Measurements from ENCODE around the gene C10orf120.

C10orf120 gene

DNA sequence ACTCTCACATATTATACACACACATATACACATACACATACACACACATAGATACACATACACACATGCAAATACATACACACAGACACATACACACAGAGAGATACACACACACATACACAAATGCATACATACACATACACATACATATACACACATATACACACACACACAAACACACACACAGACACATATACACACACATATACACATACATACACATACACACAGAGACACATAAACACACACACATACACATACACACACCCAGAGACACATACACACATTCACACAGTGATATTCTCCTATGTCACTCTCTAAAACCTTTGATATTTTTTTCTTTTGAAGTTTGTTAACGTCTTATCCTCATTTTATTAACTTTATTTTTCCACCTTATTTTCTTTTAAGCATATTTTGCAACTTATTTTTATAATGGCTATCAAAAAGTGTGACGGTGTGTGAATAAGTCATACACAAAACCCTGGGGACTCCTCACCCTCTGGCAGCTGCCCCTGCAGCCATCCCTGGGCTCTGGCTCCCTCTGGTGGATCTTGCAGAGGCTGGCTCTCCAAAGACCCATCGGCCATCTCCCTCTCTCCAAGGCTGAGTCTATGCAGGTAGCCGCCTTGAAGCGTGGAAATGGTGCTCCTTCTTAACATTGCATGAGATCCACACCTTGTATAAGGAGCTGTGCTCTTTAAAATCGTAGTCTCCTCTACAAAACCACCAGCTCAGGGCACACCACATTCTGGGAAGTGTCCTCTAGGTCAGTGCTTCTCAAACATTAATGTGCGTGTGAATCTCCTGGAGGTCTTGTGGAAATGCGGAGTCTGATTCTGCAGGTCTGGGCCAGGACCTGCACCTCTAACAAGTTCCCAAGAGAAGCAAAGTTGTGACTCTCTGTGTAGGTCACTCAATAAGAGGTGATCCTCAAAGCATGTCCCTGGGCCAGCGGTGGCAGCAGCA lies 4.1 kb upstream of the C10orf120 start:
- DNase-seq: peak; percentile 30

DNA sequence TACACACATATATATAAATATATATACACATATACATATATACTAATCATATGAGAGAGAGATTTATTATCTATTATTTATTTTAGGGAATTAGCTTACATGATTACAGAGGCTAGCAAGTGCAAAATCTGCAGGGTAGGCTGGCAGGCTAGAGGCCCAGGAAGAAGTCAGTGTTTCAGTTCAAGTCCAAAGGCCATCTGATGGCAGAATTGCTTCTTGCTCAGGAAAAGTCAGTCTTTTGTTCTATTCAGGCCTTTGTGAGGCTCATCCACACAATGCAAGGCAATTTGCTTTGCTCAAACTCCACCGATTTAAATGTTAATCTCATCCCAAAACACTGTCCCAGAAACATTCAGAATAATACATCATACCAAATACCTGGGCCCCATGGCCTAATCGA lies 2.6 kb upstream of the C10orf120 start:
- no peak for DNase-seq

- no peak for DNase-seq
Observed at GRCh38 chr10:122701652-122702051, 2.0 kb upstream of the C10orf120 start.

GRCh38 chr10:122696687-122697086 lies 3.0 kb downstream of the C10orf120 start:
- no peak for DNase-seq

GRCh38 chr10:122692744-122693143 lies 6.9 kb downstream of the C10orf120 start:
- DNase-seq: no peak

DNA sequence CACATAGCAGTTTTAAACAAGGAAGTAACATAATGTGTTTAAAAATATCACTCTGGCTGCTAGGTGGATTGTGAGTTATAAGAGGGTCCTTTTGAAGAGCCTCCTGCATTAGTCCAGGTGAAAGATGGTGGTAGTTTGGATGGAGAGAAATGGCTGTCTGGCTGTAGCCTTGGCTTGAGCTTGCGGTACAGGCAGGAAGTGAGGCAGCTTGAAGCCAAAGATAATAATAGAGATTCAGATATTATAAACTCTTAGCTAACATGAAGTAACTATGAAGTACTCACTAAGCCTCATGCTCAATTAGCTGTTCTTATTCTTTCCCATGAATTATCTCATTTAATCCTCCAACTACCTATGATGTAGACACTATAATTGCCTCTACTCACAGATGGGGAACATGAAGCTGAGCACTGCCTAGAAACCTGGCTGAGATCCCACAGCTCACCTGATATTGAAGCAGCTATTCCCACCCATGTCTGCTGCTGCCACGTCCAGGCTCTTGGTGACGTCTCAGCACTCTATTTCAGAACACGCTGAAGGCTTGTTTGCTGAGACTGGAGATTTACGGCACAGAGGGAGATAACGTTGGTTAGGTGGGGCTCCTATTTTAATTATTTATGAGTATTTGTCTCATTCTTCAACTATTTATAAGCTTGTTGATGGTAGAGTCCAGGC lies 10.4 kb downstream of the C10orf120 start:
- no peak for DNase-seq

DNA sequence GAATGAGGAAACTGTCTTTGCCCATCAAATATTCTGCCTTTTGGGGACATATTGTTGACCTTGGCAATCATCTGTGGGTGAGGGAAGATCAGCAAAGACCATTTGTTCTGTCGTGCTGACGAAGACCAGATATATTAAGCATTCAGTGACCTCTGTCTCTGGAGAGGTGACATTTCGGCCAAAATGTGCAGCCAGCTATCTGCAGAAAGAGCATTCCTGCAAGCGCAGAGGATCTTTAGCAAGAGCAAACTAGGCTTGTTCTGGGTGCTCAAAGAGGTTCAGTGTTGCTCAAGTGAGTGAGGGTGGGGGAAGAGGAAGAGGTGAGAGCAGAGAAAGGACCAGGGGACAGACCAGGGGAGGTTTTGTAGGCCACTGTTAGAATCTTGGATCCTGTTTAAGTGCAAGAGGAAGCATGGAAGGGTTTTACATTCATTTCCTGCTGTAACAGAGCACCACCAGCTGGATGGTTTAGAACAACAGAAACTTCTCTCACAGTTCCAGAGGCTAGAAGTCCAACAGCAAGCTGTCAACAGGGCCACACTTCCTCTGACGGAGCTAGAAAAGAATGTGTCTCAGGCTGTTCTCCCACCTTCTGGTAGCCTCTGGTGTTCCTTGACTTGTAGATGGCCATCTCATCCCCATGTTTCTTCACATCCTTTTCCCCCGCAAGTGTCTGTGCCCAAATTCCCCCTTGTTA lies 11.2 kb downstream of the C10orf120 start:
- DNase-seq: no peak

DNA sequence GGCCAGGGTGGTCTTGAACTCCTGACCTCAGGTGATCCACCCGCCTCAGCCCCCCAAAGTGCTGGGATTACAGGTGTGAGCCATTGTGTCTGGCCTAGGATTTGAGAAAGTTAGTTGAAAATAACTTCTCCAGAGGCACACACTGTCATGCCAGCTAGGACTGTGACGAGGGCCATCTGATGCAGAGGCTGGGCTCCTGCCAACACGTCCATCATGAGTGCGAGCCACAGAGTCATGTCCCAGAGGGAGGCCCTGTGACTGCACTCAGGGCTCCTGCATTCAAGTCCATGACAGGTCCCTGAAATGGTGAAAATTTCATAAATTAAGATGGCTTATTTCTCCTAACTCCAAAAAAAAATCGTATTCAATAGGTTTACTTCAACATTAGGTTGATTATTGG lies 17.1 kb downstream of the C10orf120 start:
- DNase-seq: no peak

- DNase-seq: no peak
Observed at GRCh38 chr10:122678266-122678665, 21.4 kb downstream of the C10orf120 start.

GRCh38 chr10:122675278-122675677 lies 24.4 kb downstream of the C10orf120 start:
- no peak for DNase-seq

- DNase-seq: no peak
Observed at GRCh38 chr10:122674781-122675180, 24.9 kb downstream of the C10orf120 start.

DNA sequence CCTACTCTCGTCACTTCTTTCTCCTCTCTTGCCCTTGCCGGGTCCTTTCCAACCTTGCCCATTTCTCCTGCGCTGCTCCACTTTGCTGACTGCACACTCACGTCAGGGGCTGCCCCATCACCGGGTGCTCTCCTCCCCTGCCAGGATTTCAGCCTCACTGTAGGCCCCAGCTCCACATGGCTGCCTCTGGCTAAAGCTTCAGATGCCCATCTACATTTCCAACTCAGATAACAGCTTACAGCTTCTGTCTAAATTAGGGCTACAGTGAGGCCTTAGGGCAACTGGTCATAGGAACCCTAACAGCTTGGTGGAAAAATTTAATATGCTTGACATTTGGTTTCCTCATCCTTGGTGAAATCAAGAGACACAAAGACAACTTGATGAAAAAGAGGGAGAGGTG lies 25.9 kb downstream of the C10orf120 start:
- no peak for DNase-seq

GRCh38 chr10:122673269-122673668 lies 26.4 kb downstream of the C10orf120 start:
- DNase-seq: no peak

- DNase-seq: no peak
Observed at GRCh38 chr10:122672655-122673054, 27.0 kb downstream of the C10orf120 start.

- no peak for DNase-seq
Observed at GRCh38 chr10:122671355-122671754, 28.3 kb downstream of the C10orf120 start.

DNA sequence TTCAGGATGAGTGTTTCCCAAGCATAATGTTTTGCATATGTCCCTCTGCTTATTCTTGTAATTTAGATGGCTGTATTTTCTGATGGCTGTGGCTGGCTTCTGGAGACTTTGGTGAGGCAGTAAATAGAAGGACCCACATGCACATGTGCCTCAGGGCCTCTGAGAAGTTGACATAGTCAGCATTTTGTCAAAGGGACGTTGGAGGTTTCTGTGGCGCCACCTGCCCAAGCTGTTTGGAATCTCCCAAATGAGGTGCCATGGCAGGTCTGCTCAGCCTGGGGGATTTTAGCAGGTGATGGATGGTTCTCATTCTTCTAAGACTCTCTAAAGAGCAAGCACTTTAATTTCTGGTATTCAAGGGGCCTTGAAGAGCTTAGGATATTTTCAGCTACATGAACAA lies 29.8 kb downstream of the C10orf120 start:
- no peak for DNase-seq

GRCh38 chr10:122669045-122669444 lies 30.6 kb downstream of the C10orf120 start:
- no peak for DNase-seq

GRCh38 chr10:122665946-122666345 lies 33.7 kb downstream of the C10orf120 start:
- no peak for DNase-seq

DNA sequence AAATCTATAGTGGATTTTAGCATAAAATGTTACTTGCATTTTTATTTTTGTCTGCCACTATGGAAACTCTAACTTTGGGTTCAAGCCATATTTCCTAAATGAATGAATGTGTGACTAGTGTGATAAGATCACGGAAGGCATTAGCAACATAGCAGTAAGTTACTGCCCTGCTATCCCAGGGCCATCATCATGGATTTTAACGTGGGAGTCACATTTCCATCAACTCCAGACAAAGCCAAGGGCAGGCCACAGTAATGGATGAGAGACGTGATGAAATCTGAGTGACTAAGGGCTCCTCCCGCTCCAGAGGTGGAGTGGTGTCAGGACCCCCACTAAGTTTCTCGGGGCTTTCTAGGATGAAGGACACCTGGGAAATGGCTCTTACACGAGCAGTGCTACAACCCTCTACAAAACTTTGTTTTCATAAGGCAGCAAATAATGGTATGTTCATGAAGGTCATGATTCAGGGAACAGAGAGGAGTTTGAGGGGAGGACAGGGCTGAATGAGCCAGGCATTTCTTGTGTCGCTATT lies 34.3 kb downstream of the C10orf120 start:
- no peak for DNase-seq

DNA sequence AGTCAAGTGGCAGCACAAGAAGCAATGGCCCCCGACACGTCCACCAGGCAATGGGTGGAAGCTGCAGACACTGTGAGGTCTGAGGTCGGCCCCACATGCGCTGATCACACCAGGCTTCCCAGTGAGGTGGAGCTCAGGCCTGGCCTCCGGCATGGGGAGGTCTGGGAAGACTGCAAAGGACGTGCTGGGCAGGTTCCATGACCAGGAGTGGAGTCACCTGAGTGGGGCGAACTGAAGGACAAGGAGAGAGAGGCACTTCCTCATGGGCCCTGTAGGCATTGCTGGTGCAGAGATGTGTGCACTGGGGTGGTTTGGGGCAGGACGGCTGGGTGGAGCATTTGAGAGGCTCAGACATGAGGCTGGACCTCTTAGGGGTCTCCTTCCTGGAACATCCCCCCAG lies 35.1 kb downstream of the C10orf120 start:
- DNase-seq: no peak

DNA sequence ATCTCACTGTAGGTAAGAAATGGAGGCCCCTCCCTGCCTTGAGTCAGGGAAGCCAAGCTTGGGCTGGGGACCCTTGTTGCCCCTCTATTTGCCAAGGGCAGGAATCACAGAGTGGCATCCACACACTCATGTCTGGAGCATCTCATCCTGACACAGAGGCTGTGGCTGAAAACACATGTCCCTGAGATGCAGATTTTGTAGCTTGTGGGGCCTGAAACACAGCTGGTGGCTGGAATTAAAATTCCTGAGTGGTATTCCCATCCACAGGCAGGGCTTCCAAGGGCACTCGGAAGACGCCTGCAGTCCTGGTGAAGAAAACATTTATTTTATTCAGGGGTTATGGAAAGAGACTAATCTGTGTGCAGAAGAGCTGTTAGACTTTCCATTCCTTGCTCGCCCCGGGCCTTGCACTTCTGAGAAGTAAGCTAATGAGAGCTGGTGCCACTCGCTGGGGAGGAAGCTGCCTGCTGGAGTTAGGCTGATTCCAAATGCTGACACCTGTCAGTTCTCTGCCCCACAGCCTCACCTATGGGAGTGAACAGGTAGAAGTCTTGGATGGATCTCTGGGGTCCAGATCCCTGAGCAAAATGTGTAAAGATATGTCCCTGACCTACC lies 36.0 kb downstream of the C10orf120 start:
- no peak for DNase-seq

- DNase-seq: no peak
Observed at GRCh38 chr10:122662231-122662630, 37.4 kb downstream of the C10orf120 start.

- no peak for DNase-seq
Observed at GRCh38 chr10:122660696-122661095, 39.0 kb downstream of the C10orf120 start.

All from fibroblast of skin of abdomen (primary cell).